Posterior vena cava (tissue), 2 donors: ENCODE results near the gene POLR2J2. TPM values are rescaled to one million over a fixed set of nuclear protein-coding genes. Genes with fewer than 3 reads are reported as not detected.
"Not testable (repeated sequence)": the region's sequence is repeated elsewhere in the genome, so short reads cannot be mapped to it uniquely, and the experiment has no call there.

Experiments
- DNase-seq: peaks from one replicate; pipeline ENCODE4 v3.0.0-alpha.2; 2020; ENCODE audit warnings: low spot score
- intact Hi-C, 2 donors: fragments of 100-400 bp; cut with DNase I; formaldehyde crosslinking; loops; one replicate each; pipeline versions ENCODE4 v1.14.1 to v1.14.2; 2022 to 2023
- total RNA-seq, 2 donors: library from RNA; stranded (reverse); fragmentation: NEBNext Ultra II Directional; extraction: Animal tissue kit (Norgen Biotek cat#: 25700); gene quantifications; one replicate each; pipeline ENCODE4 v1.2.1, GENCODE V29; 2021
- donor health status: DM: yes; HTN: yes; CAD: no.
- donor health status: DM: yes; HTN: yes; CAD: no.

POLR2J2 gene
- total RNA-seq, 2 donors from 2014 or later, result 5.2 to 7.5 TPM

- intact Hi-C loops, DNase-seq: not testable (repeated sequence)
Observed at GRCh38 chr7:102675545-102675944, 4.1 kb upstream of the POLR2J2 start.

GRCh38 chr7:102673447-102674067, 2.1 kb upstream of the POLR2J2 start:
- intact Hi-C loops, DNase-seq: not testable (repeated sequence)

GRCh38 chr7:102671956-102672307, 469 bp upstream of the POLR2J2 start:
- intact Hi-C loops, DNase-seq: not testable (repeated sequence)

GRCh38 chr7:102667523-102667922, 3.9 kb downstream of the POLR2J2 start:
- intact Hi-C loops, DNase-seq: not testable (repeated sequence)

- DNase-seq, intact Hi-C loops: not testable (repeated sequence)
Observed at GRCh38 chr7:102666850-102667249, 4.6 kb downstream of the POLR2J2 start.

GRCh38 chr7:102664765-102665164, 6.7 kb downstream of the POLR2J2 start:
- DNase-seq, intact Hi-C loops: not testable (repeated sequence)

GRCh38 chr7:102649924-102650323, 21.5 kb downstream of the POLR2J2 start, which contains the start of gene SPDYE2B:
Gene SPDYE2B (plus strand): TSS chr7:102650319. CDS start chr7:102652349, 2,030 bp downstream.
- intact Hi-C loops, DNase-seq: not testable (repeated sequence)

- intact Hi-C loops, DNase-seq: not testable (repeated sequence)
Observed at GRCh38 chr7:102647813-102648212, 23.6 kb downstream of the POLR2J2 start.

GRCh38 chr7:102643404-102643803, 28.1 kb downstream of the POLR2J2 start:
- intact Hi-C loops, result not testable (repeated sequence)

GRCh38 chr7:102642691-102643090, 28.8 kb downstream of the POLR2J2 start, which contains the start of gene UPK3BL1:
Gene UPK3BL1 (minus strand): TSS chr7:102642791. CDS start chr7:102642741, 50 bp downstream.
- intact Hi-C loops, result not testable (repeated sequence)

More at GRCh38 chr7:102643404-102643803, 28.1 kb downstream of the POLR2J2 start:
- DNase-seq, result not testable (repeated sequence)

GRCh38 chr7:102638848-102639247, 32.6 kb downstream of the POLR2J2 start:
- intact Hi-C loops, result not testable (repeated sequence)
- DNase-seq, result peak; percentile 64

More at GRCh38 chr7:102642691-102643090, 28.8 kb downstream of the POLR2J2 start, which contains the start of gene UPK3BL1:
- DNase-seq, result not testable (repeated sequence)

- intact Hi-C loops, result not testable (repeated sequence)
- peak; percentile 37 for DNase-seq
Observed at GRCh38 chr7:102636956-102637355, 34.5 kb downstream of the POLR2J2 start.

GRCh38 chr7:102635354-102635753, 36.1 kb downstream of the POLR2J2 start:
- DNase-seq, intact Hi-C loops: not testable (repeated sequence)

- intact Hi-C loops, result not testable (repeated sequence)
- peak; percentile 30 for DNase-seq
Observed at GRCh38 chr7:102634299-102634698, 37.2 kb downstream of the POLR2J2 start.

GRCh38 chr7:102630622-102631021, 40.8 kb downstream of the POLR2J2 start:
- DNase-seq, result peak; percentile 32
- intact Hi-C loops, result not testable (repeated sequence)

GRCh38 chr7:102627271-102627904, 44.1 kb downstream of the POLR2J2 start:
- DNase-seq, intact Hi-C loops: not testable (repeated sequence)

- intact Hi-C loops, result not testable (repeated sequence)
Observed at GRCh38 chr7:102618122-102618521, 53.3 kb downstream of the POLR2J2 start.

GRCh38 chr7:102616507-102617125, 54.8 kb downstream of the POLR2J2 start, which contains the start of gene RASA4:
Gene RASA4 (minus strand): TSS chr7:102616756. CDS start chr7:102616689, 67 bp downstream.
- peak; percentile 86 for DNase-seq
- intact Hi-C loops, result not testable (repeated sequence)

More at GRCh38 chr7:102618122-102618521, 53.3 kb downstream of the POLR2J2 start:
- peak; percentile 19 for DNase-seq
